Heart left ventricle (tissue), 13 donors: ENCODE results near the gene WSCD1.

Source experiments
- CTCF ChIP-seq, 12 donors: fragments of 200-600 bp; sonication (generic) in 4 of 12; IDR thresholded peaks; one replicate each; pipeline versions ENCODE4 v1.5.0 to v1.8.0; 2018 to 2022; ENCODE audit warnings: antibody characterized with exemption in 12 of 12, mild to moderate bottlenecking in 5 of 12
- POLR2A ChIP-seq, 2 donors: fragments of 450-650 bp; IDR thresholded peaks; one replicate each; pipeline ENCODE4 v1.6.1; 2017; ENCODE audit warnings: antibody characterized with exemption in 2 of 2, mild to moderate bottlenecking in 2 of 2, moderate library complexity in 2 of 2
- donor health status: ischemic (EF 13 %, LVEDD 7.1; RV severe dilation, severe dysfunction).
- donor health status: DM: no; HTN: yes; CAD: no.
- donor health status: DM: no; HTN: no; CAD: no.
- donor health status: ischemic (EF 25% LVEDD 6.9; RV normal size, moderate dysfunction).
- donor health status: ischemic (EF 25% LVEDD 5.7; RV mildly dilated, moderate dysfunction).
- donor health status: ischemic (EF 35%, LVEDD 5.7; RV mildly dilated, moderate dysfunction).
- donor health status: nonischemic (EF 11% LVEDD 7.7; RV severe dilation, severe dysfunction).
- donor health status: DM: yes; HTN: yes; CAD: no.
- donor health status: PGD.
- donor health status: ischemic (EF 29% LVEDD 5.4; RV normal size, mild dysfunction).
- donor health status: nonischemic (EF 23%, LVEDD 6.1; RV moderate dilation, normal function).

DNA sequence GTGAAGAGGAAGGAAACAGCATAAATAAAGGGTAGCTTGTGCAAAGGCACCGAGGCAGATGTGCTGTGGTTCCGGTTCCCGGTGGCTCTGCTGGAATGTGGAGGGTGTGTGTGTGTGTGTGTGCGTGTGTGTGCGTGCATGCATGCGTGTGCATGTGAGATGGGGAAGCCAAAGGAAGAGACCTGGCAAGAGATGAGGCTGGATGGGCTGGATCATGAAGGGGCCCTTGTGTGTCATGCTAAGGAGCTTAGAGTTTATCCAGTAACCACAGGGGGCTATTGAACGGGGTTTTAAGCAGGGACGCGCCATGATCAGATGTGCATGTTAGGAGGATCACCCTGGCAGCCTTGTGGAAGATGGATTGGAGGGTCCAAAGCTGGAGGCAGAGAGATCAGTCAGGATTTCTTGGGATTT, 8.3 kb downstream of the WSCD1 start:
- TF ChIP-seq POLR2A (IDR thresholded peaks at IDR 0.05) (no peak), CTCF (IDR thresholded peaks at IDR 0.05) (no peak)
